Transverse colon (tissue), 4 donors: ENCODE data around the gene SLC35F1.

Experiments used
- EP300 ChIP-seq: sonication (generic); formaldehyde crosslinking; IDR thresholded peaks from one replicate; pipeline ENCODE4 v1.6.1; 2017; ENCODE audit warnings: antibody characterized with exemption, low read depth
- POLR2A ChIP-seq: fragments of 450-650 bp; IDR thresholded peaks from one replicate; pipeline ENCODE4 v1.6.1; 2016; ENCODE audit warnings: antibody characterized with exemption, mild to moderate bottlenecking, moderate library complexity
- POLR2AphosphoS5 ChIP-seq, 3 donors: sonication (generic); formaldehyde crosslinking; IDR thresholded peaks; one replicate each; pipeline ENCODE4 v1.6.1; 2016; ENCODE audit warnings: antibody characterized with exemption in 3 of 3
- TF ChIP-seq, protein P1 (sequence below), 5 experiments: fragments of 200-600 bp in 3 of 5; fragments of 450-650 bp in 2 of 5; sonication (generic) in 3 of 5; IDR thresholded peaks; 1 replicate in 2 of 5; 2 replicates in 3 of 5; pipeline ENCODE4 v1.5.1; 2016 to 2017; ENCODE audit warnings: antibody characterized with exemption in 5 of 5, inconsistent platforms in 3 of 5, mild to moderate bottlenecking in 2 of 5, moderate library complexity in 1 of 5

DNA sequence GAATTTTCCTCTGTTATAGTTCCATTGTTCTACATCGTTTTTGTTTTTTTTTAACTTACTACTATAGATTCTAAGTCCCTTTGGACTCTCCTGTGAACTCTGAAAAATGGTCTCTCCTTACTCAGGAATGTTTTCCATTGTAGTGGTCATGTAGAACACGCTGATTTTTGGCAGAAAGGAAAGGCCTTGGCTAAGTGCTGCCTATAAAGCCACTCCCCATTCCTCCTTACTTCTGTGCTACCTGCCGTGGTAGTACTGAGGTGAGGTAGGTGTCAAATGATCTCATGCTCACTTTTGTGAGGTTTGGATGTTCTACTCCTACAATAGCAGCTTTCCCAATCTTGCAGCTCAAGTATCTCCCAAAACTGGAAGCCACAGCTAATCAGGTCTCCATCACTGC lies 270.7 kb downstream of the SLC35F1 start:
- TF ChIP-seq, protein P1, sequence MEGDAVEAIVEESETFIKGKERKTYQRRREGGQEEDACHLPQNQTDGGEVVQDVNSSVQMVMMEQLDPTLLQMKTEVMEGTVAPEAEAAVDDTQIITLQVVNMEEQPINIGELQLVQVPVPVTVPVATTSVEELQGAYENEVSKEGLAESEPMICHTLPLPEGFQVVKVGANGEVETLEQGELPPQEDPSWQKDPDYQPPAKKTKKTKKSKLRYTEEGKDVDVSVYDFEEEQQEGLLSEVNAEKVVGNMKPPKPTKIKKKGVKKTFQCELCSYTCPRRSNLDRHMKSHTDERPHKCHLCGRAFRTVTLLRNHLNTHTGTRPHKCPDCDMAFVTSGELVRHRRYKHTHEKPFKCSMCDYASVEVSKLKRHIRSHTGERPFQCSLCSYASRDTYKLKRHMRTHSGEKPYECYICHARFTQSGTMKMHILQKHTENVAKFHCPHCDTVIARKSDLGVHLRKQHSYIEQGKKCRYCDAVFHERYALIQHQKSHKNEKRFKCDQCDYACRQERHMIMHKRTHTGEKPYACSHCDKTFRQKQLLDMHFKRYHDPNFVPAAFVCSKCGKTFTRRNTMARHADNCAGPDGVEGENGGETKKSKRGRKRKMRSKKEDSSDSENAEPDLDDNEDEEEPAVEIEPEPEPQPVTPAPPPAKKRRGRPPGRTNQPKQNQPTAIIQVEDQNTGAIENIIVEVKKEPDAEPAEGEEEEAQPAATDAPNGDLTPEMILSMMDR (IDR thresholded peaks at IDR 0.05), result no peak
- TF ChIP-seq EP300 (no peak), POLR2AphosphoS5 (IDR thresholded peaks at IDR 0.05) (no peak), POLR2A (no peak)
